MM.1S (cell line): Measurements from ENCODE around the gene HGFAC.

Source experiments
- CTCF ChIP-seq: fragments of 300-600 bp; sonication (generic); IDR thresholded peaks from 2 replicates; pipeline ENCODE4 v1.5.1; 2016; ENCODE audit warnings: antibody characterized with exemption, low read length, mixed read lengths
- EZH2 ChIP-seq: fragments of 300-600 bp; sonication (generic); optimal IDR thresholded peaks from 2 replicates; pipeline ENCODE3; 2017; ENCODE audit warnings: low read depth, mild to moderate bottlenecking, antibody characterized with exemption, low read length, mixed read lengths
- EZH2phosphoT487 ChIP-seq: fragments of 300-600 bp; sonication (generic); IDR thresholded peaks from 2 replicates; pipeline ENCODE4 v1.6.1; 2018; ENCODE audit warnings: antibody characterized with exemption, low read length

GRCh38 chr4:3403348-3403906, 38.3 kb upstream of the HGFAC start:
- TF ChIP-seq CTCF = no peak
- TF ChIP-seq EZH2phosphoT487 = no peak
- TF ChIP-seq EZH2 = no peak
